ENCODE measurements around the gene KLF2.

The KLF2 gene

GRCh38 chr19:16359964-16360363, 35.3 kb downstream of the KLF2 start:
- no peak overlapping the region for H3K27ac ChIP-seq (ENCODE audit: low read depth, low read length, poor library complexity, severe bottlenecking)
- no peaks in the 10 kb centered on the region for H3K79me2 ChIP-seq (ENCODE audit: insufficient read depth, low read length)
- no peaks in the 10 kb centered on the region for H4K20me1 ChIP-seq (ENCODE audit: insufficient read depth, low read length)
- no peaks in the 10 kb centered on the region for H3K9me3 ChIP-seq (ENCODE audit: low read length)
- peaks cover 27% of the 10 kb centered on the region for H3K36me3 ChIP-seq (ENCODE audit: insufficient read depth, low read length)
- H3K4me3 ChIP-seq (ENCODE audit: low read depth, low read length, poor library complexity, severe bottlenecking), result no peak overlapping the region
- H3K27me3 ChIP-seq (ENCODE audit: insufficient read depth, low read length), result no peaks in the 10 kb centered on the region
- no peak overlapping the region for H3K9ac ChIP-seq (ENCODE audit: low read length)
- H3K4me2 ChIP-seq (ENCODE audit: low read length), result no peak overlapping the region
- no peaks in the 10 kb centered on the region for H3F3A ChIP-seq (ENCODE audit: insufficient read depth, low read length)
- H2AFZ ChIP-seq (ENCODE audit: low read length), result no peak overlapping the region
- TF ChIP-seq EZH2 (IDR thresholded peaks at IDR 0.05; ENCODE audit: borderline replicate concordance, low read length) (no peak), CTCF (IDR thresholded peaks at IDR 0.05; ENCODE audit: low read length) (no peak)
- H3K9me2 ChIP-seq (ENCODE audit: low read depth, low read length), result no peaks in the 10 kb centered on the region
- no peaks in the 10 kb centered on the region for H3K4me1 ChIP-seq (ENCODE audit: insufficient read depth, low read length, severe bottlenecking)

- no peak overlapping the region for H3K4me2 ChIP-seq (ENCODE audit: low read length)
- no peaks in the 10 kb centered on the region for H3K4me1 ChIP-seq (ENCODE audit: insufficient read depth, low read length, severe bottlenecking)
- no peaks in the 10 kb centered on the region for H3K27me3 ChIP-seq (ENCODE audit: insufficient read depth, low read length)
- H3K79me2 ChIP-seq (ENCODE audit: insufficient read depth, low read length), result no peaks in the 10 kb centered on the region
- no peak overlapping the region for H3K4me3 ChIP-seq (ENCODE audit: low read depth, low read length, poor library complexity, severe bottlenecking)
- H3F3A ChIP-seq (ENCODE audit: insufficient read depth, low read length), result no peaks in the 10 kb centered on the region
- no peaks in the 10 kb centered on the region for H3K9me3 ChIP-seq (ENCODE audit: low read length)
- no peaks in the 10 kb centered on the region for H3K9me2 ChIP-seq (ENCODE audit: low read depth, low read length)
- no peak overlapping the region for H3K27ac ChIP-seq (ENCODE audit: low read depth, low read length, poor library complexity, severe bottlenecking)
- H4K20me1 ChIP-seq (ENCODE audit: insufficient read depth, low read length), result no peaks in the 10 kb centered on the region
- TF ChIP-seq CTCF (IDR thresholded peaks at IDR 0.05; ENCODE audit: low read length), result no peak
- TF ChIP-seq EZH2 (IDR thresholded peaks at IDR 0.05; ENCODE audit: borderline replicate concordance, low read length), result no peak
- H3K36me3 ChIP-seq (ENCODE audit: insufficient read depth, low read length), result peaks cover 29% of the 10 kb centered on the region
- no peak overlapping the region for H2AFZ ChIP-seq (ENCODE audit: low read length)
- no peak overlapping the region for H3K9ac ChIP-seq (ENCODE audit: low read length)
These were observed 36.1 kb downstream of the KLF2 start for GRCh38 chr19:16360738-16361137.

- Histone ChIP-seq H4K20me1 (ENCODE audit: insufficient read depth, low read length) (no peaks in the 10 kb centered on the region), H3K4me3 (ENCODE audit: low read depth, low read length, poor library complexity, severe bottlenecking) (no peak overlapping the region), H2AFZ (ENCODE audit: low read length) (no peak overlapping the region), H3K79me2 (ENCODE audit: insufficient read depth, low read length) (no peaks in the 10 kb centered on the region), H3K9me2 (ENCODE audit: low read depth, low read length) (no peaks in the 10 kb centered on the region), H3K9me3 (ENCODE audit: low read length) (no peaks in the 10 kb centered on the region), H3K27ac (ENCODE audit: low read depth, low read length, poor library complexity, severe bottlenecking) (no peak overlapping the region), H3K9ac (ENCODE audit: low read length) (no peak overlapping the region), H3K4me2 (ENCODE audit: low read length) (no peak overlapping the region), H3K36me3 (ENCODE audit: insufficient read depth, low read length) (peaks cover 32% of the 10 kb centered on the region), H3K27me3 (ENCODE audit: insufficient read depth, low read length) (no peaks in the 10 kb centered on the region), H3K4me1 (ENCODE audit: insufficient read depth, low read length, severe bottlenecking) (peaks cover under 1% of the 10 kb centered on the region), H3F3A (ENCODE audit: insufficient read depth, low read length) (no peaks in the 10 kb centered on the region)
- TF ChIP-seq EZH2 (IDR thresholded peaks at IDR 0.05; ENCODE audit: borderline replicate concordance, low read length) (no peak), CTCF (IDR thresholded peaks at IDR 0.05; ENCODE audit: low read length) (no peak)
These were observed 36.6 kb downstream of the KLF2 start for GRCh38 chr19:16361254-16361653.

Measured in OCI-LY1 (cell line).